Measurements from ENCODE around the gene ABTB2.

The ABTB2 gene

DNA sequence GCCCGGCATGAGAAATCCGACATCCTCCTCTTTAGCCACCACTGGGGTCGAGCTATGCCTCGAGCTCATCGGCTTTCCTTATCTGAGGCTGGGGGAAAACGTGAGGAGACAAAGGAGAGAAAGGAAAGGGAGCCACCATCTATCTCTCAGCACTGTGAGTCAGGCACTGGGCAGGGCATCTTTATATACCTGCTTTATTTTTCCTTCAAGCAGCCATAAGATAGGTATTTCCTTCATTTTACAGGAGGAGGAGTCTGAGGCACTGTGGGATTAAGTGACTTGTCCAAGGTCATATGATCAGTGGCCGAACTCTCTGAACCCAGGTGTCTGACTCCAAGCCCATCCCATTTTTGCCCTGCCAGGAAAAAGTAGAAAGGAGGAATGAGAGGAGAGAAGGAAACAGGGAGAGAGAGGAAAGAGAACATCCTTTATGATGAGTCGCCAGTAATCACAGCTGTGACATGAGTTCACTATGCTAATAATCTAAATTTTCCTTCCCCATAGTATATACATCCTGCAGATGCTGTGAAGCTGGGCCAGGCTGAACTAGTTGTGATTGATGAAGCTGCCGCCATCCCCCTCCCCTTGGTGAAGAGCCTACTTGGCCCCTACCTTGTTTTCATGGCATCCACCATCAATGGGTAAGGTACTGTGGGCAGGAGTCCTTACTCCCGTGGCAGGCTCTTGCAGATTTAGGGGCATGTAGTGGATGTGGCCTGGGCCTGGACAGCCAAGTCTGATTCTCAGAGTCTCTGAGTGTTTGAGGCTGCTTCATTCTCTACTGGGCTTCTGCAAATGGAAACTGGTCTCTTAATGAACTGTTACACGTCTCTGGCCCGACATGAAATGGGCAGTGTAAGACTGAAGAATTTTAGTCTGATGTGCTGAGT lies 230.6 kb downstream of the ABTB2 start:
- TF ChIP-seq, protein P1, sequence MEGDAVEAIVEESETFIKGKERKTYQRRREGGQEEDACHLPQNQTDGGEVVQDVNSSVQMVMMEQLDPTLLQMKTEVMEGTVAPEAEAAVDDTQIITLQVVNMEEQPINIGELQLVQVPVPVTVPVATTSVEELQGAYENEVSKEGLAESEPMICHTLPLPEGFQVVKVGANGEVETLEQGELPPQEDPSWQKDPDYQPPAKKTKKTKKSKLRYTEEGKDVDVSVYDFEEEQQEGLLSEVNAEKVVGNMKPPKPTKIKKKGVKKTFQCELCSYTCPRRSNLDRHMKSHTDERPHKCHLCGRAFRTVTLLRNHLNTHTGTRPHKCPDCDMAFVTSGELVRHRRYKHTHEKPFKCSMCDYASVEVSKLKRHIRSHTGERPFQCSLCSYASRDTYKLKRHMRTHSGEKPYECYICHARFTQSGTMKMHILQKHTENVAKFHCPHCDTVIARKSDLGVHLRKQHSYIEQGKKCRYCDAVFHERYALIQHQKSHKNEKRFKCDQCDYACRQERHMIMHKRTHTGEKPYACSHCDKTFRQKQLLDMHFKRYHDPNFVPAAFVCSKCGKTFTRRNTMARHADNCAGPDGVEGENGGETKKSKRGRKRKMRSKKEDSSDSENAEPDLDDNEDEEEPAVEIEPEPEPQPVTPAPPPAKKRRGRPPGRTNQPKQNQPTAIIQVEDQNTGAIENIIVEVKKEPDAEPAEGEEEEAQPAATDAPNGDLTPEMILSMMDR (conservative IDR thresholded peaks at IDR 0.05; ENCODE audit: low read depth, low read length) = no peak
- DNase-seq (ENCODE audit: low read depth) = no peak

GRCh38 chr11:34124885-34125668 lies 232.7 kb downstream of the ABTB2 start:
- no peak overlapping the region for H3K4me3 ChIP-seq (ENCODE audit: low read length)
- DNase-seq (ENCODE audit: low read depth) = no peak
- TF ChIP-seq, protein P1 (conservative IDR thresholded peaks at IDR 0.05; ENCODE audit: low read depth, low read length) = no peak

More for the DNA sequence above, 230.6 kb downstream of the ABTB2 start:
- no peak overlapping the region for H3K4me3 ChIP-seq (ENCODE audit: low read length)

DNA sequence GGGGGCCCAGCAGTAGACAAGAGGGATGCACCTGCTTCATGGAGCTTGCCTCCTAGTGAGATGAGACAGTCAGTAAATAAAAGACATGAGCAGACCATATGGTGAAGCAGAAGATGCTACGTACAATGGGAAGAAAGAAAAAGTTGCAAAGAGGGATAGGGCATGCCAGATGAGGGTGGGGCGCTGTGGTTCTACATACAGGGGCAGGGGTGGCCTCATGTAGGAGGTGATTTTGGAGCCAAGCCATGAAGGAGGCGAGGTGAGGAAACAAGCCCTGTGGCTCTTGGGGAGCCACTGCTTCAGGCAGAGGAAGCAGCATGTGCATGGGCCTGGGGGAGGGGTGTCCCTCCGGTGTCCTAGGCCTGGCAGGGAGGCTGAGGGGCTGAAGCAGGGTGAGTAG lies 237.2 kb downstream of the ABTB2 start:
- no peak for DNase-seq (ENCODE audit: low read depth)
- H3K4me3 ChIP-seq (ENCODE audit: low read length) = no peak overlapping the region
- TF ChIP-seq, protein P1 (conservative IDR thresholded peaks at IDR 0.05; ENCODE audit: low read depth, low read length) = no peak

- DNase-seq (ENCODE audit: low read depth) = no peak
- no peak overlapping the region for H3K4me3 ChIP-seq (ENCODE audit: low read length)
- TF ChIP-seq, protein P1 (conservative IDR thresholded peaks at IDR 0.05; ENCODE audit: low read depth, low read length) = no peak
Measured at GRCh38 chr11:34114471-34114870, 243.3 kb downstream of the ABTB2 start.

DNA sequence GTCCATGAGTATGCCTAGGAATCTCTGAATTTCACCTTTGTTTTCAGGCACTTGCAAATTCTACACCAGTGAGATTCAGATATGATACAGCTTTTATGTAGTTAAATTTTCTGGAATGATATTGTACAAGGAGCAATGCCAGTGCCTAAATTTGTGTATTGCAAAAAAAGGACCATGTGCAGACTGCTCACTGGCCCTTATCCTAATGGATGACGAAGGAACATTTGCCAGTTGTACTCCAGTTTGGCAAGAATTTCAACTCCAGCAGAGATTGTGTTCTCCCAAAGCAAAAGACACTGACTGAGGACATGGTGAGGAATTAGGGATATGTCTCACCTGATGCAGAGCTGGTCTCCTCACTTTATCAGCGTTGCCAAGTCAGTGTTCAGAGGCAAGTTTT lies 243.8 kb downstream of the ABTB2 start:
- TF ChIP-seq, protein P1 (conservative IDR thresholded peaks at IDR 0.05; ENCODE audit: low read depth, low read length) = no peak
- DNase-seq (ENCODE audit: low read depth) = no peak
- H3K4me3 ChIP-seq (ENCODE audit: low read length) = no peak overlapping the region

- DNase-seq (ENCODE audit: low read depth) = no peak
- TF ChIP-seq, protein P1 (conservative IDR thresholded peaks at IDR 0.05; ENCODE audit: low read depth, low read length) = no peak
- no peak overlapping the region for H3K4me3 ChIP-seq (ENCODE audit: low read length)
Measured at GRCh38 chr11:34111722-34112270, 246.0 kb downstream of the ABTB2 start.
